HG03354 (cell line): ENCODE results near the gene TPGS1.

Source experiments
- ATAC-seq: cut with Tn5 transposase; IDR thresholded peaks from one replicate; pipeline ENCODE4 v1.9.1; 2021; ENCODE audit warnings: mild to moderate bottlenecking; ENCODE audit not compliant: unreplicated experiment, poor library complexity, severe bottlenecking

TPGS1 gene

GRCh38 chr19:507286-508203 is at the start of gene TPGS1:
TSS of gene TPGS1 (plus strand) at chr19:507497. CDS start at chr19:507507, 10 bp downstream.
- ATAC-seq: peak; percentile 61

- ATAC-seq: no peak
Observed at GRCh38 chr19:457636-458035, 49.7 kb upstream of the TPGS1 start.

GRCh38 chr19:458091-459042 is 48.9 kb upstream of the TPGS1 start:
- no peak for ATAC-seq

- ATAC-seq: no peak
Observed at GRCh38 chr19:459724-460511, 47.4 kb upstream of the TPGS1 start.

- ATAC-seq: no peak
Observed at GRCh38 chr19:460877-461720, 46.2 kb upstream of the TPGS1 start, which contains the start of gene SHC2. TSS of gene SHC2 (minus strand) at chr19:461033. CDS start at chr19:460996, 37 bp downstream.

GRCh38 chr19:461721-462551 is 45.4 kb upstream of the TPGS1 start:
- ATAC-seq: no peak

- ATAC-seq: no peak
Observed at GRCh38 chr19:463483-464207, 43.7 kb upstream of the TPGS1 start.

- no peak for ATAC-seq
Observed at GRCh38 chr19:464208-464545, 43.1 kb upstream of the TPGS1 start.

- ATAC-seq: no peak
Observed at GRCh38 chr19:465056-465816, 42.1 kb upstream of the TPGS1 start.

- ATAC-seq: no peak
Observed at GRCh38 chr19:467554-467953, 39.7 kb upstream of the TPGS1 start.

GRCh38 chr19:468587-469256 is 38.6 kb upstream of the TPGS1 start:
- ATAC-seq: no peak

- ATAC-seq: no peak
Observed at GRCh38 chr19:469833-470232, 37.5 kb upstream of the TPGS1 start.

- ATAC-seq: no peak
Observed at GRCh38 chr19:470701-471100, 36.6 kb upstream of the TPGS1 start.

- no peak for ATAC-seq
Observed at GRCh38 chr19:472005-472858, 35.1 kb upstream of the TPGS1 start.
